H1 (cell line): ENCODE measurements around the gene MYBPC3. TPM values are rescaled to one million over a fixed set of nuclear protein-coding genes. Genes with fewer than 3 reads are reported as not detected.

Experiments
- CTCF ChIA-PET: fragments of 300-600 bp; sonication (Branson Sonifier 250); formaldehyde crosslinking; loops from one replicate; lab custom pipeline; 2021; ENCODE audit not compliant: partially characterized antibody; lab: Charles Lee
- POLR2A ChIA-PET: fragments of 300-600 bp; sonication (Branson Sonifier 250); formaldehyde crosslinking; loops from one replicate; lab custom pipeline; 2021; ENCODE audit warnings: inconsistent platforms; ENCODE audit not compliant: partially characterized antibody; lab: Charles Lee
- DNase-seq, 2 experiments: peaks; one replicate each; pipeline versions ENCODE4 v3.0.0 to v3.0.0-alpha.2; 2010 to 2022; ENCODE audit warnings: low spot score in 2 of 2, low read depth in 1 of 2, mixed read lengths in 1 of 2
- FAIRE-seq: peaks from 2 replicates; lab custom pipeline; 2011; peaks lifted over from hg19 to GRCh38; lab: Jason Lieb, UNC
- H2AFZ ChIP-seq: 2 replicates; pipeline ENCODE4 v1.8.1; 2012; ENCODE audit warnings: low read length, inconsistent platforms
- H2AK5ac ChIP-seq: 2 replicates; pipeline ENCODE4 v1.6.1; 2013; ENCODE audit warnings: low read depth, low read length
- H2BK120ac ChIP-seq: replicated peaks from 2 replicates; pipeline ENCODE3; 2013; ENCODE audit warnings: low read depth, low read length, inconsistent platforms
- H2BK12ac ChIP-seq: 2 replicates; pipeline ENCODE4 v1.6.1; 2013; ENCODE audit warnings: low read depth, low read length
- H2BK15ac ChIP-seq: 2 replicates; pipeline ENCODE4 v1.6.1; 2013; ENCODE audit warnings: low read length
- H2BK20ac ChIP-seq: 2 replicates; pipeline ENCODE4 v1.6.1; 2013; ENCODE audit warnings: low read length
- H2BK5ac ChIP-seq: 2 replicates; pipeline ENCODE4 v1.6.1; 2013; ENCODE audit warnings: low read depth, low read length
- H3K14ac ChIP-seq: 2 replicates; pipeline ENCODE4 v1.6.1; 2013; ENCODE audit warnings: inconsistent platforms; ENCODE audit not compliant: insufficient read length
- H3K18ac ChIP-seq: 2 replicates; pipeline ENCODE4 v1.6.1; 2013; ENCODE audit warnings: low read length; ENCODE audit errors: extremely low read depth
- H3K23ac ChIP-seq: 2 replicates; pipeline ENCODE4 v1.6.1; 2013; ENCODE audit warnings: inconsistent platforms; ENCODE audit not compliant: insufficient read length
- H3K23me2 ChIP-seq: 2 replicates; pipeline ENCODE4 v1.6.1; 2013; ENCODE audit warnings: low read depth, low read length
- H3K27ac ChIP-seq: 2 replicates; pipeline ENCODE4 v1.6.1; 2011; ENCODE audit warnings: low read depth, low read length, inconsistent platforms
- H3K27me3 ChIP-seq, 4 experiments: replicated peaks in 1 of 4; 1 replicate in 1 of 4; 2 replicates in 3 of 4; pipeline versions ENCODE4 v1.6.1 to v1.8.1; 2011 to 2013; ENCODE audit warnings: low read length in 3 of 4, mild to moderate bottlenecking in 3 of 4, inconsistent platforms in 2 of 4, mixed read lengths in 2 of 4, moderate library complexity in 1 of 4; ENCODE audit not compliant: control insufficient read depth in 3 of 4, insufficient read depth in 3 of 4; ENCODE audit errors: extremely low read depth in 1 of 4
- H3K36me3 ChIP-seq, 4 experiments: 2 replicates each; pipeline versions ENCODE4 v1.6.1 to v1.8.1; 2011 to 2013; ENCODE audit warnings: mild to moderate bottlenecking in 4 of 4, low read length in 3 of 4, moderate library complexity in 2 of 4, control low read depth in 1 of 4, inconsistent platforms in 1 of 4; ENCODE audit not compliant: insufficient read depth in 4 of 4, control insufficient read depth in 2 of 4
- H3K4ac ChIP-seq: replicated peaks from 2 replicates; pipeline ENCODE3; 2013; ENCODE audit warnings: low read length, low read depth, mixed read lengths, inconsistent platforms; ENCODE audit not compliant: insufficient read length
- H3K4me1 ChIP-seq, 4 experiments: replicated peaks in 1 of 4; 1 replicate in 1 of 4; 2 replicates in 3 of 4; pipeline versions ENCODE4 v1.6.1 to v1.8.1; 2011 to 2013; ENCODE audit warnings: low read length in 3 of 4, inconsistent platforms in 2 of 4, mixed read lengths in 1 of 4; ENCODE audit not compliant: insufficient read depth in 4 of 4, control insufficient read depth in 3 of 4
- H3K4me2 ChIP-seq, 2 experiments: 2 replicates each; pipeline versions ENCODE4 v1.6.1 to v1.8.1; 2011 to 2013; ENCODE audit warnings: low read depth in 2 of 2, low read length in 2 of 2, control low read depth in 1 of 2, inconsistent platforms in 1 of 2, mild to moderate bottlenecking in 1 of 2; ENCODE audit not compliant: insufficient read depth in 1 of 2
- H3K4me3 ChIP-seq, 4 experiments: fragments of 200-600, 300-600 bp in 1 of 4; sonication (generic), shearing (Covaris generic), sonication (Bioruptor Twin) in 1 of 4; 2 replicates each; pipeline versions ENCODE4 v1.5.1 to v1.8.1; 2011 to 2016; ENCODE audit warnings: low read length in 4 of 4, low read depth in 3 of 4, control low read depth in 2 of 4, inconsistent platforms in 2 of 4, mild to moderate bottlenecking in 2 of 4, mixed read lengths in 1 of 4, moderate library complexity in 1 of 4; ENCODE audit not compliant: insufficient read depth in 2 of 4; ENCODE audit errors: extremely low read depth in 1 of 4
- H3K56ac ChIP-seq: replicated peaks from 2 replicates; pipeline ENCODE3; 2013; ENCODE audit warnings: low read depth, mild to moderate bottlenecking, mixed read lengths, low read length, inconsistent platforms; ENCODE audit not compliant: insufficient read length
- H3K79me1 ChIP-seq: 2 replicates; pipeline ENCODE4 v1.6.1; 2013; ENCODE audit warnings: low read depth, low read length, control low read depth
- H3K79me2 ChIP-seq, 2 experiments: 2 replicates each; pipeline versions ENCODE4 v1.6.1 to v1.8.1; 2012 to 2013; ENCODE audit warnings: low read length in 2 of 2, mild to moderate bottlenecking in 2 of 2, inconsistent platforms in 1 of 2; ENCODE audit not compliant: insufficient read depth in 2 of 2, control insufficient read depth in 1 of 2
- H3K9ac ChIP-seq, 4 experiments: replicated peaks in 1 of 4; 1 replicate in 1 of 4; 2 replicates in 3 of 4; pipeline versions ENCODE4 v1.6.1 to v1.8.1; 2011 to 2013; ENCODE audit warnings: low read depth in 3 of 4, low read length in 3 of 4, control low read depth in 2 of 4, mild to moderate bottlenecking in 2 of 4, moderate library complexity in 2 of 4, inconsistent platforms in 1 of 4; ENCODE audit errors: extremely low read depth in 1 of 4
- H3K9me3 ChIP-seq, 2 experiments: 2 replicates each; pipeline versions ENCODE4 v1.6.1 to v1.8.1; 2012 to 2013; ENCODE audit warnings: mild to moderate bottlenecking in 2 of 2, moderate library complexity in 2 of 2, control low read depth in 1 of 2, inconsistent platforms in 1 of 2, low read depth in 1 of 2, low read length in 1 of 2, mixed read lengths in 1 of 2; ENCODE audit not compliant: insufficient read depth in 2 of 2
- H4K20me1 ChIP-seq, 2 experiments: replicated peaks in 1 of 2; 2 replicates each; pipeline versions ENCODE3 to v1.8.1; 2011 to 2013; ENCODE audit warnings: inconsistent platforms in 2 of 2, low read length in 2 of 2, mild to moderate bottlenecking in 1 of 2; ENCODE audit not compliant: insufficient read depth in 2 of 2, control insufficient read depth in 1 of 2
- H4K5ac ChIP-seq: 2 replicates; pipeline ENCODE4 v1.6.1; 2013; ENCODE audit warnings: low read length, low read depth, mixed read lengths, inconsistent platforms; ENCODE audit not compliant: insufficient read length
- H4K8ac ChIP-seq: 2 replicates; pipeline ENCODE4 v1.8.0; 2013; ENCODE audit warnings: mild to moderate bottlenecking, moderate library complexity, low read length, inconsistent platforms; ENCODE audit not compliant: insufficient read depth; ENCODE audit errors: extremely low read depth
- H4K91ac ChIP-seq: replicated peaks from 2 replicates; pipeline ENCODE3; 2013; ENCODE audit warnings: low read length, mixed read lengths, inconsistent platforms; ENCODE audit not compliant: insufficient read length
- ASH2L ChIP-seq: fragments of 200-600, 300-600 bp; sonication (generic); IDR thresholded peaks from one replicate; pipeline ENCODE4 v1.7.1; 2017; ENCODE audit warnings: low read length
- ATF2 ChIP-seq: IDR thresholded peaks from 2 replicates; pipeline ENCODE4 v1.6.1; 2012; ENCODE audit warnings: low read length, inconsistent platforms
- CEBPB ChIP-seq: IDR thresholded peaks from 2 replicates; pipeline ENCODE4 v1.6.1; 2012; ENCODE audit warnings: low read depth, low read length
- EP300 ChIP-seq, 2 experiments: IDR thresholded peaks; 1 replicate in 1 of 2; 2 replicates in 1 of 2; pipeline ENCODE4 v1.6.1; 2011 to 2012; ENCODE audit warnings: low read depth in 2 of 2, low read length in 2 of 2, mild to moderate bottlenecking in 2 of 2, borderline replicate concordance in 1 of 2, inconsistent platforms in 1 of 2, moderate library complexity in 1 of 2
- GTF2F1 ChIP-seq: IDR thresholded peaks from 2 replicates; pipeline ENCODE4 v1.6.1; 2012; ENCODE audit warnings: low read depth, low read length, improper control_type of control experiment, borderline replicate concordance
- HDAC6 ChIP-seq: IDR thresholded peaks from one replicate; pipeline ENCODE4 v1.7.1; 2012; ENCODE audit warnings: low read depth, mild to moderate bottlenecking, inconsistent platforms, low read length, moderate library complexity
- MAFK ChIP-seq: IDR thresholded peaks from 2 replicates; pipeline ENCODE4 v1.6.1; 2012; ENCODE audit warnings: low read depth, mild to moderate bottlenecking, improper control_type of control experiment, low read length
- POLR2A ChIP-seq, 2 experiments: IDR thresholded peaks; 1 replicate in 1 of 2; 2 replicates in 1 of 2; pipeline ENCODE4 v1.6.1; 2011; ENCODE audit warnings: low read depth in 2 of 2, low read length in 2 of 2, mild to moderate bottlenecking in 2 of 2; ENCODE audit errors: control extremely low read depth in 1 of 2
- RXRA ChIP-seq: IDR thresholded peaks from 2 replicates; pipeline ENCODE4 v1.6.1; 2011; ENCODE audit warnings: low read depth, mild to moderate bottlenecking, low read length, moderate library complexity; ENCODE audit not compliant: insufficient read depth
- SIN3A ChIP-seq, 2 experiments: IDR thresholded peaks in 1 of 2; conservative IDR thresholded peaks in 1 of 2; 2 replicates each; pipeline ENCODE4 v1.6.1; 2011 to 2012; ENCODE audit warnings: low read length in 2 of 2, improper control_type of control experiment in 1 of 2, low read depth in 1 of 2, mild to moderate bottlenecking in 1 of 2
- SP1 ChIP-seq: IDR thresholded peaks from 2 replicates; pipeline ENCODE4 v1.6.1; 2011; ENCODE audit warnings: low read depth, low read length
- SP4 ChIP-seq: IDR thresholded peaks from 2 replicates; pipeline ENCODE4 v1.6.1; 2012; ENCODE audit warnings: low read length, inconsistent platforms
- TBP ChIP-seq: IDR thresholded peaks from 2 replicates; pipeline ENCODE4 v1.6.1; 2011; ENCODE audit warnings: low read depth, low read length, improper control_type of control experiment
- TCF12 ChIP-seq: IDR thresholded peaks from 2 replicates; pipeline ENCODE4 v1.6.1; 2011; ENCODE audit warnings: low read depth, mild to moderate bottlenecking, low read length
- WGBS, 2 experiments: shearing (Covaris generic) in 1 of 2; methylation state at CpG; one replicate each; pipeline versions ENCODE4 v1.1.6 to v1.1.7; 2013 to 2015; ENCODE audit warnings: low lambda C conversion rate in 2 of 2, mixed read lengths in 2 of 2, inconsistent platforms in 1 of 2, low coverage in 1 of 2, missing lambda C conversion rate in 1 of 2; ENCODE audit not compliant: insufficient replicate concordance in 2 of 2, insufficient coverage in 1 of 2, insufficient read length in 1 of 2; ENCODE audit errors: extremely low coverage in 1 of 2, missing lambda C conversion rate in 1 of 2; 5-methylcytosine and 5-hydroxymethylcytosine counted together
- polyA plus RNA-seq, 7 experiments: library from polyadenylated mRNA; depleted of rRNA in 3 of 7; stranded (reverse) in 5 of 7; unstranded in 2 of 7; fragments of >200 nt in 5 of 7; fragments of 200-250 nt in 2 of 7; gene quantifications; 1 replicate in 5 of 7; 2 replicates in 1 of 7; 4 replicates in 1 of 7; pipeline versions ENCODE4 v1.2.1 to v1.2.3, GENCODE V29; 2011 to 2013; ENCODE audit warnings: missing spikeins in 2 of 7, mixed read lengths in 2 of 7
- total RNA-seq: library from RNA; stranded (reverse); fragmentation: NEBNext Ultra II Directional; extraction: Animal tissue kit (Norgen Biotek cat#: 25700); gene quantifications from 2 replicates; pipeline ENCODE4 v1.2.1, GENCODE V29; 2021

MYBPC3 gene
- total and polyA plus RNA-seq, 2 of the 8 experiments (the other 6 are each of a cell fraction or from before 2014, with no cell fraction given), result 0.05 TPM; not detected in 1

DNA sequence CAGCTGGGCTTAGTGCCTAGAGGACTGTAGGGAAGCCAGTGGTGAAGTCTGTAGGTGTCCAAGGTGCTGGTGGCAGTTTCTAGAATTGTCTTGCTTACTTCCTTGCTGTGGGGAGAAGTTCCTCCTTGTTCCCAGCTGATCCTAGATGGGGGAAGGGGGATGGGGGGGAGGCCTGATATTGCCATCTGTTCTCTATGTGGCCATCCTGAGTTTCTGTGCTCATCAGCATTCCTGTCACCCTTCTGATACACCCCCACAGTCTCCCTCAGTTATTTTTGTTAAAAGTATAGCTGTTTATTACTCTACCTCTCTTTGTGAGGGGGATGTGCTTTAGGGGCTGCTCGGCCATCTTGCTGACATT lies 46.0 kb downstream of the MYBPC3 start:
- 21% methylated on average over 1 of the region's 1 CpG; no CpG with 5 or more reads in 1 of the 2 experiments for WGBS, 2 experiments
- Histone ChIP-seq H3K4ac (no peak overlapping the region), H3K27ac (no peak overlapping the region), H3K4me3 (no peak overlapping the region), H3K79me1 (no peaks in the 10 kb centered on the region; the same call in 1 of the 2 replicates), H3K27me3 (no peaks in the 10 kb centered on the region), H3K9ac (no peak overlapping the region), H3K4me2 (no peak overlapping the region), H3K23me2 (no peaks in the 10 kb centered on the region), H3K23ac (no peak overlapping the region), H4K20me1 (peaks cover 0 to 4% of the 10 kb centered on the region in 2 experiments), H3K56ac (no peak overlapping the region), H2BK120ac (no peak overlapping the region), H4K91ac (no peak overlapping the region), H2AK5ac (no peak overlapping the region), H3K36me3 (peaks cover 4 to 30% (median 13%) of the 10 kb centered on the region in 4 experiments), H4K5ac (no peak overlapping the region), H2BK20ac (no peak overlapping the region), H3K79me2 (no peaks in the 10 kb centered on the region), H2AFZ (no peak overlapping the region), H2BK15ac (no peak overlapping the region), H3K9me3 (no peaks in the 10 kb centered on the region), H3K14ac (no peak overlapping the region), H2BK5ac (no peak overlapping the region), H4K8ac (no peak overlapping the region), H3K4me1 (no peaks in the 10 kb centered on the region), H2BK12ac (no peak overlapping the region), H3K18ac (no peak overlapping the region)
- CTCF ChIA-PET, result interaction anchor here (0.7 to 1.6 kb wide), 7 partner anchors 18 to 145 kb away, joined by 3 to 5 read pairs (median 3); no protein-coding TSS in a partner anchor
- POLR2A ChIA-PET, result interaction anchor here (1.2 kb wide), 1 partner anchor 11 kb away, joined by 4 read pairs; no protein-coding TSS in a partner anchor
- DNase-seq, result no peak
- FAIRE-seq, result no peak
- TF ChIP-seq SIN3A (conservative IDR thresholded peaks at IDR 0.05 in 1 of 2, IDR thresholded peaks at IDR 0.05 in 1 of 2; ENCODE audit: low read depth in 1 of 2, low read length in 2 of 2), result no peak
- TF ChIP-seq TCF12, result no peak
- TF ChIP-seq POLR2A (IDR thresholded peaks at IDR 0.05; ENCODE audit: control extremely low read depth in 1 of 2, low read depth in 2 of 2, low read length in 2 of 2), result no peak
- TF ChIP-seq MAFK, result no peak
- no peak for TF ChIP-seq CEBPB
- TF ChIP-seq HDAC6, result no peak
- no peak for TF ChIP-seq SP4
- no peak for TF ChIP-seq ATF2
- no peak for TF ChIP-seq TBP
- TF ChIP-seq RXRA, result no peak
- TF ChIP-seq EP300 (IDR thresholded peaks at IDR 0.05; ENCODE audit: borderline replicate concordance in 1 of 2, low read depth in 2 of 2, low read length in 2 of 2), result no peak
- TF ChIP-seq ASH2L, result no peak
- TF ChIP-seq GTF2F1, result no peak
- no peak for TF ChIP-seq SP1
